CD4-positive, alpha-beta T cell treated with Interleukin-4 for 1 hour (primary cell): Measurements from ENCODE around the gene TNFRSF6B.
A peak's percentile ranks its signal among the peaks of the same experiment; 100 is the strongest.

Experiments
- DNase-seq, 2 donors: peaks; one replicate each; pipeline ENCODE4 v3.0.0-alpha.2; 2020 to 2022

TNFRSF6B gene

DNA sequence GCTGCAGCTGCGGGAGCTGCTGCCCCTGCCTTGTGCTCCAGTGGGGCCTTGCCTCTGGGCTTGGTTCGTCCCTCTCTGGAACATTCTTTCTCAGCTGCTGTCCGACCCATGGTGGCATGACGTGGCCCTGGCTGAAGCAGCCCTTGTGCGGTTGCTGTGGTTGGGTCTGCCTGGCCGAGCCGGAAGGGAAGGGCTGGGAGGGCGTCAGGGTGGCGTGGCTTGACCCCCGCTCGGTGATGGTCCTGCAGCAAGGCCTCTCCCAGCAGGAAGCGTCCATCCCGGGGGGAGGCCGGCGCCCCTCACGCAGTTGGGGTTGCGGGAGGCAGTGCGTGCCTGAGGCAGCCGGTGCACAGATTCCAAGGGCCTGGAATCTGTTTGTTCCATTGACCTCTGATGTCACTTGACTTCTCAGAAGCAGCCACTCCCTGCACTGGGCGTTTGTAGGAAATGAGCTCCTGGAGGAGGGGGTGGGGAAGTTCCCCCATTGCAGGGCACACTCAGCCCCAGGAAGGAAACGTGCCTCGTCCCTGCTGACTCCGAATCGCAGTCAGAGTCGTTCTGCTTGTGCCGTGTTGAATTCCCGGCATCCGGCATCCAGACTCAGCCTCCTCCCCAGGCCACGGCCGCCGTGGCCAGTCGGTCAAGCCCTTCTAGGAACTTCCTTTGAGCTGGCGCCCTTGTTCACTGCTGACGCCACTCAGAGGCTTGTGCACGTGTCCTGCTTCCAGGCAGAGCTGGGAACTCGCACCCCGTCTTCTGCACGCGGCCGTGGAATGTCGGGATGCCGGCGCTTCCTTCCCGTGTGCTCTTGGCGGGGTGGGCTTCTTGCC is 9.7 kb upstream of the TNFRSF6B start:
- DNase-seq, result peak; percentile 37 to 83

DNA sequence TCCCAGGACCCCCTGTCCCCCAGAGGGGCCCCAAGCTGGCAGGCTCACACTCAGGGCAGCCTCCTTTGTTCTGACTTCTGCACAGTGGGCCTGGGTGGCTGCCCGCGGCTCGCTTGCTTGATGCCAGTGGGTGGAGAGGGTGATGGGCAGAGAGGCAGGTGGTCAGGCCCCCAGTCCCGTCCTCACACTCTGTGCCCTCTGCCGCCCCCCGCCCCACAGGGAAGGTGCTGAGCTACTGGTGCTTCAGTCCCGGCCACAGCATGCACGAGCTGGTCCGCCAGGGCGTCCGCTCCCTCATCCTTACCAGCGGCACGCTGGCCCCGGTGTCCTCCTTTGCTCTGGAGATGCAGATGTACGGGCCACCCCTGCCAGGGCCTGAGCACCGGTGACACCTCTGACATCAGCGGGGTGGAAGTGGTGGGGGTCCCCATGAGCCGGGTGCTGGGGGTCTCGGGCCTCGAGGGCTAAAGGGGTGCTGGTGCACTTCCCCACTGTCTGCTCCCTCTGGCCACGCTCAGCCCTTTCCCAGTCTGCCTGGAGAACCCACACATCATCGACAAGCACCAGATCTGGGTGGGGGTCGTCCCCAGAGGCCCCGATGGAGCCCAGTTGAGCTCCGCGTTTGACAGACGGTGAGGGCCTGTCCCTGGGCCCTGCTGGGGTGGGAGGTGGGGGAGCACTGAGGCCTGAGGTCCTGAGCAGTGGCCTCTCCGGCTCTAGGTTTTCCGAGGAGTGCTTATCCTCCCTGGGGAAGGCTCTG is 8.9 kb upstream of the TNFRSF6B start:
- DNase-seq, result no peak

DNA sequence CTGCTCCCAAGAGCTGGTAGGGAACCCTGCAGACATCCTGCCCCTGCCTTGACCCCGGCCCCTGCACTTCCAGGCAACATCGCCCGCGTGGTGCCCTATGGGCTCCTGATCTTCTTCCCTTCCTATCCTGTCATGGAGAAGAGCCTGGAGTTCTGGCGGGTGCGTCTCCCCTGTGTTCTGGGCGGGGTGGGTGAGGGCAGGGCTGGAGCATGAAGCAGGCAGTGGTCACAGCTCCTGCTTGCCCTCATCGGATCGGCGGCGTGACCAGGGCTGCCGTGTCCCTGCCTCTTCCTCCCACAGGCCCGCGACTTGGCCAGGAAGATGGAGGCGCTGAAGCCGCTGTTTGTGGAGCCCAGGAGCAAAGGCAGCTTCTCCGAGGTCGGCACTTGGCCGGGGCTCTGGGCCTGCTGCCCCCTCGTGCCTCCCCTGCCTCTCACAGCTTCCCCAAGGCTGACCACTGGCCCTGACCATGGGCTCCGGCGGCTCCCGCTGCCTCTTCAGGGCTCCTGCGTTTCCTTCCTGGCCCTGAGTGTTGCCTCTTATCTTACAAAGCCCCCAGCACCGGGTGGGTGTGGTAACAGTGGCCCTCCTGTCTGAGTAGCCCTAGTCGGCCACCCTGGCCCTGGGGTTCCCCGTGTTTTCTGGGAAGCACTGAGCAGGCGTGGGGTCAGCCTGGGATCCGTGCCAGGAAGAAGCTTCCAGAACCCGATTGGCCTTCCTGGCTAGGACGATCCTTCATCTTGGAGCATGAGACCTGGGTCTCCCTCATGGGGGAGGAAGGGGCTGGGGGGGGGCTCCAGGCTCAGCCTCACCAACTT is 8.0 kb upstream of the TNFRSF6B start:
- DNase-seq, result no peak

DNA sequence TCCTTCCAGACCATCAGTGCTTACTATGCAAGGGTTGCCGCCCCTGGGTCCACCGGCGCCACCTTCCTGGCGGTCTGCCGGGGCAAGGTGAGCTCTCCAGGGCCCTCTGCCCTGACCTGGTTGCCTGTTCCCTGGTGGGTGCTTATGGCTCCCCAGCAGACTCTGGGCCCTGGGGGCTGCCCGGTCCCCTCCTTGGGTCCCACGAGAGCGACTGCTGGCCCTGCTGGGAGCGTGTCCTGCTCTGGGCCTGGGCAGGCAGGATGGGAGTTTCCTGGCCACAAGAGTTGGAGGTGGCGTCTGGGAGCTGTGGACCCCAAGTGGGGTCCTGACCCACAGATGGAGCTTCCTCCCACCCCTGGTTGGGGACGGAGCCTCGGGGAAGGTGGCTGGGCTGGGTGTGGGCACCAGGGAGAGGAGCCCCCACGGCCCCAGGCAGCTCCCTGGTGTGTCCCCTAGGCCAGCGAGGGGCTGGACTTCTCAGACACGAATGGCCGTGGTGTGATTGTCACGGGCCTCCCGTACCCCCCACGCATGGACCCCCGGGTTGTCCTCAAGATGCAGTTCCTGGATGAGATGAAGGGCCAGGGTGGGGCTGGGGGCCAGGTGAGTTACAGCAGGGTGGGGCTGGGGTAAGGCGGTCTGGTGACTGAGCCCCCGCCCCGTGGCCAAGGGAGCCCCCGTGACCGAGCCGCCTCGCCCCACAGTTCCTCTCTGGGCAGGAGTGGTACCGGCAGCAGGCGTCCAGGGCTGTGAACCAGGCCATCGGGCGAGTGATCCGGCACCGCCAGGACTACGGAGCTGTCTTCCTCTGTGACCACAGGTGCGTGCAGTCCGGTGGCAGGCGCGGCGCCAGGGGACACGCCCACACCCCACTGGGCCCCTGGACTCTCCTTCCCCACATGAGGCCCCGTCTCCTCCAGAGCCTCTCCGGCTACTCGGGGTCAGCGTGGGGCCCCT is 7.1 kb upstream of the TNFRSF6B start:
- DNase-seq, result no peak

DNA sequence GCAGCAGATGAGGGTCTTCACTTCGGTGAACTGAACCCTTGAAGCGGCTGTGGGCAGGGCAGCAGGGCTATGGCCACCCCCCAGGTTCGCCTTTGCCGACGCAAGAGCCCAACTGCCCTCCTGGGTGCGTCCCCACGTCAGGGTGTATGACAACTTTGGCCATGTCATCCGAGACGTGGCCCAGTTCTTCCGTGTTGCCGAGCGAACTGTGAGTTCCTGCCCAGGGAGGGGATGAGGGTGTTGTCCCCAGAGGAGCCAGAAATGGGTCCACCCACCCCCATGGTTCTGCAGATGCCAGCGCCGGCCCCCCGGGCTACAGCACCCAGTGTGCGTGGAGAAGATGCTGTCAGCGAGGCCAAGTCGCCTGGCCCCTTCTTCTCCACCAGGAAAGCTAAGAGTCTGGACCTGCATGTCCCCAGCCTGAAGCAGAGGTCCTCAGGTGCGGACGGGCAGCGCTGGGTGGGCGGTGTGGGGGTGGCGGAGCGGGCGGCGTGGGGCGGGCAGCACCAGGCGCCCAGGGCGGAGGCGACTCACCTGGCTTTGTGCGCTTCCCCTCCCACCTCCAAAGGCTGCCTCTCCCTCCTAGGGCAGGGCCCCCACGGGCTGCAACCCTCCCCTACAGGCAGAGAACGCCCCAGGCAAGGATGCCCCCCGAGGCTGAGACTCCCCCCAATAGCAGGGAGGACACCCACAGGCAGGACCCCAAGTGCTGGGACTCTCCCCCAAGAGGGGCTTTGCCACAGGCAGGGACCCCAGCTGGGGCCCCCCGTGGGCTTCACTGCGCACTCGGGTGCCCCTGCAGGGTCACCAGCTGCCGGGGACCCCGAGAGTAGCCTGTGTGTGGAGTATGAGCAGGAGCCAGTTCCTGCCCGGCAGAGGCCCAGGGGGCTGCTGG is 6.2 kb upstream of the TNFRSF6B start:
- DNase-seq, result no peak

DNA sequence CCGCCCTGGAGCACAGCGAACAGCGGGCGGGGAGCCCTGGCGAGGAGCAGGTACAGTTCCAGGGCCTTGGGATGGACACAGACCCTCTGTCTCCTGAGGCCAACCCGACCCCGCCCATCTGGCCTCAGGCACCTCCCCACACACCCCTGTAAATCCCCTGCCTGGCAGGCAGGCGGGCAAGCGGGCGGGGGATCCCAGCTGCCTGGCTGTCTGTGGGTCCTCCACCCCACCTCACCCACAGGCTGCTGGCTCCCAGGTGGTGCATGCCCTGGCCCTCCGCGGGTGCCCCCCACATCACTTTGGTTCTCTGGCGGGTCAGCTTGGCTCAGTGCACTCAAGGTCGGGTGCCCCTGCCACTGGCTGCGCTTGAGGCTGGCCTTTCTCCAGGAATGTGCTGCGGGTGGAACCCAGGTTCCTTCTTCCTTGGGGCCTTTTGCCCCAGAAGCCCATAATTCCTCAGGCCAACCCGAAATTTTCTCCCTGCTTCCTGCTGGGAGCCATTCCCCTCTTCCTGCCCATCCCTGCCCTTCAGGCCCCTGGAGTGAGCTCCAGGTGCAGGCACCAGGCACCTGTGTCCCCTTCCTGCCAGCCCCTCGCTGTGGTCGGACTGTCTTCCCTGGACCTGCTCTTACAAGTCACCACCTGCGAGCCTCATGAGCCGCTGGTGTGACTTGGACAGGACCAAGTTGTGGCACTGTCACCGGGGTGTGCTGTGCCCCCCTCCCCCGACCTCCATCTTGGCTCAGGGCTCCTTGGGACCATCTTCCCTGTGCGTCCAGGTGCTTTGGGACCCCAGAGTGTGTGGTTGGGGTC is 5.3 kb upstream of the TNFRSF6B start:
- no peak for DNase-seq

DNA sequence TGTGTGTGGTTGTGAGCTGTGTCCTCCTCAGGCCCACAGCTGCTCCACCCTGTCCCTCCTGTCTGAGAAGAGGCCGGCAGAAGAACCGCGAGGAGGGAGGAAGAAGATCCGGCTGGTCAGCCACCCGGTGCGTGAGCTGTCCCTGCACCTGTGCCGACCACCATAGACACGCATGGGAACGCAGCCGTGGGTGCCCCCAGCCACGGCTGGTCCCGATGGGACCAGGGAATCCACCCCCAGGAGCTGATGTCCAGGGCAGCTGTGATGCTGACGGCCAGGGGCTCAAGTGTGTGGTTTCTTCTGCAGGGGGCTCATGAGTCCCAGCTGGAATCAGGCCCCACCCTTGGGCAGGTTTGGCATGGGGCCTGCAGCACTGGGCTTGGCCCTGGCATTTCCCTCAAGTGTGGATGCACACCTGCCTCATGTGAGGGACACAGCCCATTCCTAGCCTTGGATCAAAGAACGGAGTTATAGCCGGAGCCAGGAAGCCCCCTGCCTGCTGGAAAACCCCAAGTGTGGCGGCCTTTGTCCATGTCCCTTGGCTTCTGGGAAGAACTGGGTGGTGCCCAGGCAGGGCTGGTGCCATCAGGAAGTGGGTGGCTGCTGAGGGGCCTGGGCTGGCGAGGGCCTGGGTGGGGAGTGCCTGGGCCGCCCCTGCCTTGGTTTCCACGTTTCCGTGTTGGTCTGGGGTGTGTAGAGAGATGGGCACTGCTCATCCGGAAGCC is 4.6 kb upstream of the TNFRSF6B start:
- no peak for DNase-seq

DNA sequence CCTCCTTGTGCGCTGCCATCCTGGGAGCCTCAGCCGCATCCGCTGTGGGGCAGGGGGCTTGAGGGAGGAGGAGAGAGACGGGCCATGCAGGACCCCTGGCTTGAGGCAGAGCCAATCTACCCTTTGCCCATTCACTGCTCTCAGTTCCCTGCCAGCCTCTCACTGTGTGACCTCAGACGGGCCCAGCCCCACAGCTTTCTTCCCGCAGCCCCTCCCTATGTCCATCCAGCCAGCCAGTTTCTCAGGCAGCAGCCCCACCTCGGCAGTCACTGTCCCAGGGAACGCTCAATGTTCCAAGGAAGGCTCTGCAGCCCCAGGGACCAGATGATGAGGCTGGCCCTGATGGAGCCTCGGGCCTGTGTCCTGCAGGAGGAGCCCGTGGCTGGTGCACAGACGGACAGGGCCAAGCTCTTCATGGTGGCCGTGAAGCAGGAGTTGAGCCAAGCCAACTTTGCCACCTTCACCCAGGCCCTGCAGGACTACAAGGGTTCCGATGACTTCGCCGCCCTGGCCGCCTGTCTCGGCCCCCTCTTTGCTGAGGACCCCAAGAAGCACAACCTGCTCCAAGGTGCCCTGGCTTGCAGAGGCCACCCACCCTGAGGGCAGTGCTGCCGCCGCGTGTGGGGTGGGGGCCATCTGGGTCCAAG is 3.9 kb upstream of the TNFRSF6B start:
- DNase-seq, result no peak

DNA sequence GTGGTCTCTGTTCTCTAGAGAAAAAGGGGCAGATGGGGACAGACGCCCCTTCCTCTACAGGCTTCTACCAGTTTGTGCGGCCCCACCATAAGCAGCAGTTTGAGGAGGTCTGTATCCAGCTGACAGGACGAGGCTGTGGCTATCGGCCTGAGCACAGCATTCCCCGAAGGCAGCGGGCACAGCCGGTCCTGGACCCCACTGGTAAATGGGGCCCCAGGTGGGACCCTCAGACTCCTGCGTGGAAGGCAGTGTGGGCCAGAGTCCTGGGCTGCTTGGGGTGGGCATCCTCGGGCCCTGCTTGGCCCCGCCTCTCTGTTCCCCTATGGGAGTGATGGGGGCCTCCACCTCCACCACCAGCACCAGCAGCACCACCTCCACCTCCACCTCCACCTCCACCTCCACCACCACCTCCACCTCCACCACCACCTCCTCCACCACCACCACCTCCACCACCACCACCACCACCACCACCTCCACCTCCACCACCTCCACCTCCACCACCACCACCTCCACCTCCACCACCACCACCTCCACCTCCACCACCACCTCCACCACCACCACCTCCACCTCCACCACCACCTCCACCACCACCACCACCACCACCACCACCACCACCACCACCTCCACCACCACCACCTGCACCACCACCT is 3.2 kb upstream of the TNFRSF6B start:
- DNase-seq, result no peak

DNA sequence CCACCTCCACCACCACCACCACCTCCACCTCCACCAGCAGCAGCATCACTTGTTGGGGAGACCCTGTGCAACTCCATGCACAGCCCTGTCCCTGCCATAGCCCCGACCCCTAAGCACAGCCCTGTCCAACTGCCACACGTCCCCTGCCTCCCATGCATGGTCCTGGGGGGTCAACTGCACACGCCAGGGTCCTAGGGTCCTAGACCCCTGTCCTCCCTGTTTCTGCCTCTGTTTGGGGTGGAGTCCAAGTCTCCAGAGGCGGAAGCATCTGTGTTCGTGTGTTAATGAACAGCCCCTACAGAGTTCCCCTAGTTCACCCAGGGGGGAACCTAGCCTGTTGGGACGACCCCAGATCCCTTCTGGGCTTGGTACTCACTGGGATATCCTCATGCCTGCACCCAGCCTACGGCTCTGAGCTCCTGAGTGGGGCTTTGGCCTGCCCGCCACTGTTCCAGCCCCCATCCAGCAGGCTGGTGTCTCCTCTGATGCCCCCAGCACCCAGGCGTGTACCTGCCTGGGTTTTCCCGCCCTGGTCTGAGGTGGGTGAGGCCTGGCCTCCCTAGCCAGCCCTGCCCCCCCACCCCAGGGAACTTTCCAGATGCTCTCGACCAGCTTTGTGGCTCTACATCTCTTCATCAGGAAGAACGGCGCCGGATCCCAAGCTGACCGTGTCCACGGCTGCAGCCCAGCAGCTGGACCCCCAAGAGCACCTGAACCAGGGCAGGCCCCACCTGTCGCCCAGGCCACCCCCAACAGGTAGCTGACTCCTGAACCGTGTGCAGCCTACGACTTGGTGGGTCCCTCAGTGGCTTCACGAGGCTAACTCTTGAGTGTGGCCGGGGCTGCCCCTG is 2.5 kb upstream of the TNFRSF6B start:
- no peak for DNase-seq

DNA sequence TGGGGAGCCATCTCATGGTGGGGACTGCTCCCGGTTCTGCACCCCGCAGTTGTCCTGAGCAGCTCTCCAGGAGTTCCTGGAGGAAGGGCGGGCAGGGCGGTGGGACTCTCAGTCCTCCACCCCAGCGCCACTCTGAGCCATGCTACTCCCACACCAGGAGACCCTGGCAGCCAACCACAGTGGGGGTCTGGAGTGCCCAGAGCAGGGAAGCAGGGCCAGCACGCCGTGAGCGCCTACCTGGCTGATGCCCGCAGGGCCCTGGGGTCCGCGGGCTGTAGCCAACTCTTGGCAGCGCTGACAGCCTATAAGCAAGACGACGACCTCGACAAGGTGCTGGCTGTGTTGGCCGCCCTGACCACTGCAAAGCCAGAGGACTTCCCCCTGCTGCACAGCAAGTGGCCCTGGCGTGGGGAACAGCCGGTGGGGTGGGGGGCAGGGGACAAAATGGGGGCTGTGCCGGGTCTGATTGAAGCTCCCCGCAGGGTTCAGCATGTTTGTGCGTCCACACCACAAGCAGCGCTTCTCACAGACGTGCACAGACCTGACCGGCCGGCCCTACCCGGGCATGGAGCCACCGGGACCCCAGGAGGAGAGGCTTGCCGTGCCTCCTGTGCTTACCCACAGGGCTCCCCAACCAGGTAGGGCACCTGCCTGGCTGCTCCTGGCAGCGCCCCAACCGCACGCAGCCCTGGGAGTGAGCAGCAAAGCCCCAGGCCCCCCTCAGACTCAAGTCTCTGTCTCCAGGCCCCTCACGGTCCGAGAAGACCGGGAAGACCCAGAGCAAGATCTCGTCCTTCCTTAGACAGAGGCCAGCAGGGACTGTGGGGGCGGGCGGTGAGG is 1.6 kb upstream of the TNFRSF6B start:
- no peak for DNase-seq

DNA sequence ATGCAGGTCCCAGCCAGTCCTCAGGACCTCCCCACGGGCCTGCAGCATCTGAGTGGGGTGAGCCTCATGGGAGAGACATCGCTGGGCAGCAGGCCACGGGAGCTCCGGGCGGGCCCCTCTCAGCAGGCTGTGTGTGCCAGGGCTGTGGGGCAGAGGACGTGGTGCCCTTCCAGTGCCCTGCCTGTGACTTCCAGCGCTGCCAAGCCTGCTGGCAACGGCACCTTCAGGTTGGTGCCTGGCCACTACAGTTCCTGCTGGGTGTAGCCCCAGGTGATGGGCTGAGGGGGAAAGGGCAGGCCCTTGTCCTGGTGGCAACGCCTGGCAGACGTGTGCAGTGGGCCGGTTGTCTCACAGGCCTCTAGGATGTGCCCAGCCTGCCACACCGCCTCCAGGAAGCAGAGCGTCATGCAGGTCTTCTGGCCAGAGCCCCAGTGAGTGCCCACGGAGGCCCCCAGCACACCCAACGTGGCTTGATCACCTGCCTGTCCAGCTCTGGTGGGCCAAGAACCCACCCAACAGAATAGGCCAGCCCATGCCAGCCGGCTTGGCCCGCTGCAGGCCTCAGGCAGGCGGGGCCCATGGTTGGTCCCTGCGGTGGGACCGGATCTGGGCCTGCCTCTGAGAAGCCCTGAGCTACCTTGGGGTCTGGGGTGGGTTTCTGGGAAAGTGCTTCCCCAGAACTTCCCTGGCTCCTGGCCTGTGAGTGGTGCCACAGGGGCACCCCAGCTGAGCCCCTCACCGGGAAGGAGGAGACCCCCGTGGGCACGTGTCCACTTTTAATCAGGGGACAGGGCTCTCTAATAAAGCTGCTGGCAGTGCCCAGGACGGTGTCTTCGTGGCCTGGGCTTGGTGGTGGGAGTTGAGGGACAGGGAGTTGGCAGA is 787 bp upstream of the TNFRSF6B start:
- no peak for DNase-seq

DNA sequence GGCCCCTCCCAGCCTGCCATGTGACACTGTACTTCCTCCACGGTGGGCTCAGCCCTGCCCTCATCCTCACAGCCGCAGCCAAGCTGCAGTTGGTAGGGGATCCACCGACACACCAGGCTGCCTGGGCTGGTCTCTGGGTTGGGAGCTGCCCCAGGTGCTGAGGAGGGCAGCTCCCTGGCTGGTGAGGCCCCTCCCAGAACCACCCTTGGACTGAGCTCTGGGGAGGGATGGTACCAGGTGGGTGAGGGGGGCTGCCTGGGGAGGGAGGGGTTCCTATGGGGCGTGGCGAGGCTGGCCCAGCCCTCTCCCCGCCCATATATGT is 185 bp upstream of the TNFRSF6B start:
- peak; percentile 35 to 53 for DNase-seq

DNA sequence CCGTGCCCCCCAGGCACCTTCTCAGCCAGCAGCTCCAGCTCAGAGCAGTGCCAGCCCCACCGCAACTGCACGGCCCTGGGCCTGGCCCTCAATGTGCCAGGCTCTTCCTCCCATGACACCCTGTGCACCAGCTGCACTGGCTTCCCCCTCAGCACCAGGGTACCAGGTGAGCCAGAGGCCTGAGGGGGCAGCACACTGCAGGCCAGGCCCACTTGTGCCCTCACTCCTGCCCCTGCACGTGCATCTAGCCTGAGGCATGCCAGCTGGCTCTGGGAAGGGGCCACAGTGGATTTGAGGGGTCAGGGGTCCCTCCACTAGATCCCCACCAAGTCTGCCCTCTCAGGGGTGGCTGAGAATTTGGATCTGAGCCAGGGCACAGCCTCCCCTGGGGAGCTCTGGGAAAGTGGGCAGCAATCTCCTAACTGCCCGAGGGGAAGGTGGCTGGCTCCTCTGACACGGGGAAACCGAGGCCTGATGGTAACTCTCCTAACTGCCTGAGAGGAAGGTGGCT is 960 bp downstream of the TNFRSF6B start:
- no peak for DNase-seq

DNA sequence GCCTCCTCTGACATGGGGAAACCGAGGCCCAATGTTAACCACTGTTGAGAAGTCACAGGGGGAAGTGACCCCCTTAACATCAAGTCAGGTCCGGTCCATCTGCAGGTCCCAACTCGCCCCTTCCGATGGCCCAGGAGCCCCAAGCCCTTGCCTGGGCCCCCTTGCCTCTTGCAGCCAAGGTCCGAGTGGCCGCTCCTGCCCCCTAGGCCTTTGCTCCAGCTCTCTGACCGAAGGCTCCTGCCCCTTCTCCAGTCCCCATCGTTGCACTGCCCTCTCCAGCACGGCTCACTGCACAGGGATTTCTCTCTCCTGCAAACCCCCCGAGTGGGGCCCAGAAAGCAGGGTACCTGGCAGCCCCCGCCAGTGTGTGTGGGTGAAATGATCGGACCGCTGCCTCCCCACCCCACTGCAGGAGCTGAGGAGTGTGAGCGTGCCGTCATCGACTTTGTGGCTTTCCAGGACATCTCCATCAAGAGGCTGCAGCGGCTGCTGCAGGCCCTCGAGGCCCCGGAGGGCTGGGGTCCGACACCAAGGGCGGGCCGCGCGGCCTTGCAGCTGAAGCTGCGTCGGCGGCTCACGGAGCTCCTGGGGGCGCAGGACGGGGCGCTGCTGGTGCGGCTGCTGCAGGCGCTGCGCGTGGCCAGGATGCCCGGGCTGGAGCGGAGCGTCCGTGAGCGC is 1.6 kb downstream of the TNFRSF6B start:
- DNase-seq, result no peak
